Vagina (tissue), 2 donors: ENCODE data around the gene STIM1. TPM values are rescaled to one million over a fixed set of nuclear protein-coding genes. Genes with fewer than 3 reads are reported as not detected.

ENCODE experiments used
- DNase-seq, 2 donors: peaks; one replicate each; pipeline ENCODE4 v3.0.0-alpha.2; 2017; ENCODE audit errors: extremely low spot score in 2 of 2
- H3K27ac ChIP-seq: fragments of 200-600 bp; sonication (generic); one replicate; pipeline ENCODE4 v1.5.1; 2019
- H3K27me3 ChIP-seq: fragments of 200-600 bp; sonication (generic); one replicate; pipeline ENCODE4 v1.5.1; 2019
- H3K36me3 ChIP-seq, 2 donors: fragments of 200-600 bp; sonication (generic); one replicate each; pipeline ENCODE4 v1.5.1; 2017 to 2019
- H3K4me1 ChIP-seq: fragments of 200-600 bp; sonication (generic); one replicate; pipeline ENCODE4 v1.5.1; 2019
- H3K4me3 ChIP-seq, 2 donors: fragments of 200-600 bp; sonication (generic); 1 replicate in 1 of 2; 2 replicates in 1 of 2; pipeline ENCODE4 v1.5.1; 2016 to 2019
- H3K9me3 ChIP-seq: fragments of 200-600 bp; sonication (generic); one replicate; pipeline ENCODE4 v1.5.1; 2019
- CTCF ChIP-seq, 3 experiments: fragments of 450-650 bp in 2 of 3; fragments of 200-600 bp in 1 of 3; sonication (generic) in 1 of 3; IDR thresholded peaks; one replicate each; pipeline ENCODE4 v1.5.1; 2017 to 2019; ENCODE audit warnings: antibody characterized with exemption in 3 of 3, mild to moderate bottlenecking in 2 of 3, moderate library complexity in 2 of 3
- POLR2A ChIP-seq, 2 donors: fragments of 450-650 bp; IDR thresholded peaks; one replicate each; pipeline ENCODE4 v1.6.1; 2017; ENCODE audit warnings: antibody characterized with exemption in 2 of 2, mild to moderate bottlenecking in 2 of 2, moderate library complexity in 2 of 2
- POLR2AphosphoS5 ChIP-seq, 2 donors: sonication (generic); formaldehyde crosslinking; IDR thresholded peaks; one replicate each; pipeline ENCODE4 v1.9.0; 2017; ENCODE audit warnings: antibody characterized with exemption in 2 of 2, mild to moderate bottlenecking in 2 of 2, low read depth in 1 of 2; ENCODE audit not compliant: insufficient read depth in 1 of 2
- intact Hi-C: fragments of 100-400 bp; cut with DNase I; formaldehyde crosslinking; loops from one replicate; pipeline ENCODE4 v1.15.1; 2023
- total RNA-seq: library from RNA; depleted of rRNA; stranded (reverse); fragments of >200 nt; gene quantifications from one replicate; pipeline ENCODE4 v1.2.3, GENCODE V29; 2016

STIM1 gene
- total RNA-seq, 1 donor from 2014 or later, result 68.8 TPM

- DNase-seq, result no peak
- H3K27me3 ChIP-seq, result no peaks in the 10 kb centered on the region
- H3K27ac ChIP-seq, result no peak overlapping the region
- no peaks in the 10 kb centered on the region for H3K9me3 ChIP-seq
- intact Hi-C loops, result no loop called here
- H3K36me3 ChIP-seq, result no peaks in the 10 kb centered on the region
- TF ChIP-seq POLR2A (IDR thresholded peaks at IDR 0.05), result no peak
- no peak for TF ChIP-seq CTCF (IDR thresholded peaks at IDR 0.05)
- no peak for TF ChIP-seq POLR2AphosphoS5 (IDR thresholded peaks at IDR 0.05; ENCODE audit: insufficient read depth in 1 of 2, low read depth in 1 of 2)
- peaks cover 16% of the 10 kb centered on the region for H3K4me1 ChIP-seq
- H3K4me3 ChIP-seq, result no peak overlapping the region
Measured at GRCh38 chr11:3890014-3890413, 34.5 kb downstream of the STIM1 start.

- H3K27ac ChIP-seq, result no peak overlapping the region
- H3K27me3 ChIP-seq, result no peaks in the 10 kb centered on the region
- H3K9me3 ChIP-seq, result no peaks in the 10 kb centered on the region
- TF ChIP-seq POLR2A (IDR thresholded peaks at IDR 0.05), result no peak
- no peak for TF ChIP-seq CTCF (IDR thresholded peaks at IDR 0.05)
- no peak for TF ChIP-seq POLR2AphosphoS5 (IDR thresholded peaks at IDR 0.05; ENCODE audit: insufficient read depth in 1 of 2, low read depth in 1 of 2)
- peaks cover 19% of the 10 kb centered on the region for H3K4me1 ChIP-seq
- intact Hi-C loops, result no loop called here
- H3K4me3 ChIP-seq, result no peak overlapping the region
- DNase-seq, result no peak
- H3K36me3 ChIP-seq, result no peaks in the 10 kb centered on the region
Measured at GRCh38 chr11:3890806-3891205, 35.3 kb downstream of the STIM1 start.

GRCh38 chr11:3891751-3892150, 36.3 kb downstream of the STIM1 start:
- no peaks in the 10 kb centered on the region for H3K9me3 ChIP-seq
- no peaks in the 10 kb centered on the region for H3K27me3 ChIP-seq
- H3K36me3 ChIP-seq, result no peaks in the 10 kb centered on the region
- H3K4me1 ChIP-seq, result peaks cover 23% of the 10 kb centered on the region
- intact Hi-C loops, result no loop called here
- TF ChIP-seq CTCF (IDR thresholded peaks at IDR 0.05) (no peak), POLR2A (IDR thresholded peaks at IDR 0.05) (no peak), POLR2AphosphoS5 (IDR thresholded peaks at IDR 0.05; ENCODE audit: insufficient read depth in 1 of 2, low read depth in 1 of 2) (no peak)
- H3K4me3 ChIP-seq, result no peak overlapping the region
- DNase-seq, result no peak
- no peak overlapping the region for H3K27ac ChIP-seq

GRCh38 chr11:3892156-3892555, 36.7 kb downstream of the STIM1 start:
- Histone ChIP-seq H3K27ac (no peak overlapping the region), H3K4me3 (no peak overlapping the region), H3K9me3 (no peaks in the 10 kb centered on the region), H3K36me3 (no peaks in the 10 kb centered on the region), H3K4me1 (peaks cover 27% of the 10 kb centered on the region), H3K27me3 (no peaks in the 10 kb centered on the region)
- no peak for TF ChIP-seq CTCF (IDR thresholded peaks at IDR 0.05)
- no peak for TF ChIP-seq POLR2A (IDR thresholded peaks at IDR 0.05)
- TF ChIP-seq POLR2AphosphoS5 (IDR thresholded peaks at IDR 0.05; ENCODE audit: insufficient read depth in 1 of 2, low read depth in 1 of 2), result no peak
- intact Hi-C loops, result no loop called here
- DNase-seq, result no peak

GRCh38 chr11:3893311-3893710, 37.8 kb downstream of the STIM1 start:
- no peak for DNase-seq
- TF ChIP-seq CTCF (IDR thresholded peaks at IDR 0.05) (no peak), POLR2A (IDR thresholded peaks at IDR 0.05) (no peak), POLR2AphosphoS5 (IDR thresholded peaks at IDR 0.05; ENCODE audit: insufficient read depth in 1 of 2, low read depth in 1 of 2) (no peak)
- Histone ChIP-seq H3K36me3 (no peaks in the 10 kb centered on the region), H3K4me3 (no peak overlapping the region), H3K4me1 (peaks cover 29% of the 10 kb centered on the region), H3K9me3 (no peaks in the 10 kb centered on the region), H3K27me3 (no peaks in the 10 kb centered on the region), H3K27ac (no peak overlapping the region)
- intact Hi-C loops, result no loop called here
